Measurements from ENCODE around the gene RGS3.
"Not testable (repeated sequence)": the region's sequence is repeated elsewhere in the genome, so short reads cannot be mapped to it uniquely, and the experiment has no call there.

The RGS3 gene

DNA sequence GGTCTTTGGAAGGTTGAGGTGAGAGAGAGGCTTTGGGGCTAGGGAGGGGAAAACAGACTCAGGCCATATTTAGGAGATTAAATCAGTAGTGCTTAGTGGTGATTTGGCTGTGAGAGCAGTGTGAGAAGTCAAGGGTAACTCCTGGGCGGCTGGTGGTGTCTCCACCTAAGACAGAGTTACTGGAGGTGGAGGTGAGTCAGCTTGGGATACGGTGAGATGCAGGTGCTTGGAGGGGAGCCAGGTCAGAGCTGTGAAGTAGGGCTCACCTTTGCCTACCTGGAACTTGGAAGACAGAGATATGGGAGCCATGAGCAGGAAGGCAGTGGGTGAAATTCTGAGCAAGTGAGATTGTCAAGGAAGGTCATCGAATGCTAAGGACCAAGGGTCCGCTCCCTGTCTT, 24.5 kb downstream of the RGS3 start:
- no peak overlapping the region for H3K4me3 ChIP-seq (ENCODE audit: low read length)
- TF ChIP-seq, protein P1, sequence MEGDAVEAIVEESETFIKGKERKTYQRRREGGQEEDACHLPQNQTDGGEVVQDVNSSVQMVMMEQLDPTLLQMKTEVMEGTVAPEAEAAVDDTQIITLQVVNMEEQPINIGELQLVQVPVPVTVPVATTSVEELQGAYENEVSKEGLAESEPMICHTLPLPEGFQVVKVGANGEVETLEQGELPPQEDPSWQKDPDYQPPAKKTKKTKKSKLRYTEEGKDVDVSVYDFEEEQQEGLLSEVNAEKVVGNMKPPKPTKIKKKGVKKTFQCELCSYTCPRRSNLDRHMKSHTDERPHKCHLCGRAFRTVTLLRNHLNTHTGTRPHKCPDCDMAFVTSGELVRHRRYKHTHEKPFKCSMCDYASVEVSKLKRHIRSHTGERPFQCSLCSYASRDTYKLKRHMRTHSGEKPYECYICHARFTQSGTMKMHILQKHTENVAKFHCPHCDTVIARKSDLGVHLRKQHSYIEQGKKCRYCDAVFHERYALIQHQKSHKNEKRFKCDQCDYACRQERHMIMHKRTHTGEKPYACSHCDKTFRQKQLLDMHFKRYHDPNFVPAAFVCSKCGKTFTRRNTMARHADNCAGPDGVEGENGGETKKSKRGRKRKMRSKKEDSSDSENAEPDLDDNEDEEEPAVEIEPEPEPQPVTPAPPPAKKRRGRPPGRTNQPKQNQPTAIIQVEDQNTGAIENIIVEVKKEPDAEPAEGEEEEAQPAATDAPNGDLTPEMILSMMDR (conservative IDR thresholded peaks at IDR 0.05; ENCODE audit: low read length), result no peak
- no peak for DNase-seq (ENCODE audit: low read depth)

DNA sequence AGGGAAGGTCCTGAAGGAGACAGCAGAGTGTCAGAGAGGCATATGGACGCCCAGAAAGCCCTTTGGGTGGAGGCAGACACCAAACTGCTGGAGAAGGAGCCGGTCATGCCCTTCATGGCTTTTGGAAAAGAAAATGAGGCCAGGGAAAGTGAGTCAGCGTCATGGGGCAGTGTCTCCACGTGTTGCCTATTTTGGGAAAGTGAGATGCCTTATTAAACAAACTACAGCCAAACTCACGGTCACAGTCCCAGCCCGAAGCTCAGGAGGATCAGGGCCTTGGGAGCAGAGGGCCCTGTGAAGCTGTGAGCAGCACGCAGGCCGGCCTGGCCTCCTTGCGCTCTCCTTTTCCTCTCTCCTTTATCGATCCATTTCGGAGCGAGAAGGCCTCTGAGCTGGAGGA, 25.0 kb downstream of the RGS3 start:
- TF ChIP-seq, protein P1 (conservative IDR thresholded peaks at IDR 0.05; ENCODE audit: low read length), result no peak
- peak; percentile 25 for DNase-seq (ENCODE audit: low read depth)

DNA sequence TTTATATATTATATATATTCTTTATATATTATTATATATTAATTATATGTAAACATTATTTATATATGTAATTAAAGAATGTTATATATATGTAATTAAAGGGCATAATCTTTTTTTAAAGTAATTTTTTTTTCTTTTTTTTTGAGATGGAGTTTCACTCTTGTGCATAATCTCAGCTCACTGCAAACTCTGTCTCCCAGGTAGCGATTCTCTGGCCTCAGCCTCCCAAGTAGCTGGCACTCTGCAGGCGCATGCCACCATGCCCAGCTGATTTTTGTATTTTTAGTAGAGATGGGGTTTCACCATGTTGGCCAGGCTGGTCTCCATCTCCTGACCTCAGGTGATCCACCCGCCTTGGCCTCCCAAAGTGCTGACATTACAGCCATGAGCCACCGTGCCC, 27.6 kb downstream of the RGS3 start:
- not testable (repeated sequence) for DNase-seq (ENCODE audit: low read depth); H3K4me3 ChIP-seq (ENCODE audit: low read length)

More for the DNA sequence above, 25.0 kb downstream of the RGS3 start:
- H3K4me3 ChIP-seq (ENCODE audit: low read length), result no peak overlapping the region

DNA sequence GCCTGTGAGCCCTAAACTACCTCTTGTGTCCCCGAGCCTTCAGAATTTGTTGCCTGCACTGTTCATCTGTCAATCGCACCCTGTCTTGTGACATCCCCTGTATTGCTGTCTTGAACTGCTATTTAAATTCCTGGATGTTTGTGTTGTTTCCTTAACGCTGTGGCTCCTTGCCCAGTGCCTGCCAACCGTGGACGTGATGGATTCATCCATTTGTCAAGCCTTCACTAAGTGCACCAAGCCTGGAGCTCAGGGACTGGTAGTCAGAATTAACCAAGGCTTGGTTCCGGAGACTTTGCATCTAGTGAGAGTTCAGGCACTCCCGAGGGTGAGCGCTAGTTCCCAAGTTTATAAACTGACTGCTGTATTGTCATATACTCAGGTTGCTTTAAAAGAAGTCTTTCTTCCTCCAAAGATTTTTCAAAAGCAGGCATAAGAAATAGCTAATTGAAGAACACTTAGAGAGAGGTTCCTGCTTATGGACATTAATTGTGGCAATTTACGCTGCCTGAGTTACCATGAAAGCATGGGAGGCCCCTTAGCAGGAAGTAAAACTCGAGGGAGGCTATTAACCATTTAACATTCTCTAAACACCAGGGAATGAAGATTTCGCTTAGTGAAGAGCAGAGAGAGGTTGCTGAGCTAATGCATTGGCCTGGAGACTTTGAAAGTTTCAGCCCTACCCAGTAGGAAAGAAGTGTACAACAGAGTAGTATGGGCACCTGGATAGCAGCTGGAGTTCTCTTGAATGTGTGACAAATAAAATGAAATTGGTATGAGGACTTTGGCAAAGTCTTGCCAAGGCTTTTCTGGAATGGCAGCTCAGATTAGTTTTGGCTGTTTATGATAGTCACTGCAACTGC, 29.0 kb downstream of the RGS3 start:
- peak; percentile 36 for DNase-seq (ENCODE audit: low read depth)
- TF ChIP-seq, protein P1 (conservative IDR thresholded peaks at IDR 0.05; ENCODE audit: low read length), result no peak
- H3K4me3 ChIP-seq (ENCODE audit: low read length), result no peak overlapping the region

DNA sequence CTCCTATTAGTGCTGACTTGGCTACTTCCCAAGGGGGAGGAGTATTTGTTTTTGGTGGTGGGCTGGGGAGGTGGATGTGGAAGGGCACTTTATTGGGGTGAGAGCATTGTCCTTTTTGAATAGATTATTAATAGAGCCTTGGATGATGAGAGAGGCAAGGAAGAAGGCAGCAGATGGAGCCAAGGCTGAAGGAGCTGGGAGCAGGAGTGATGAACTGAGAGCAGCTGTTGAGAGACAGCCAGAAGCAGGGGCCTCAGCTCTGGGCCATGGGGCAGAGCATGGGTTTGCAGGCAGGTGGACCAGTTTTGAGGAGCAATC, 29.6 kb downstream of the RGS3 start:
- no peak overlapping the region for H3K4me3 ChIP-seq (ENCODE audit: low read length)
- no peak for DNase-seq (ENCODE audit: low read depth)
- TF ChIP-seq, protein P1 (conservative IDR thresholded peaks at IDR 0.05; ENCODE audit: low read length), result no peak

DNA sequence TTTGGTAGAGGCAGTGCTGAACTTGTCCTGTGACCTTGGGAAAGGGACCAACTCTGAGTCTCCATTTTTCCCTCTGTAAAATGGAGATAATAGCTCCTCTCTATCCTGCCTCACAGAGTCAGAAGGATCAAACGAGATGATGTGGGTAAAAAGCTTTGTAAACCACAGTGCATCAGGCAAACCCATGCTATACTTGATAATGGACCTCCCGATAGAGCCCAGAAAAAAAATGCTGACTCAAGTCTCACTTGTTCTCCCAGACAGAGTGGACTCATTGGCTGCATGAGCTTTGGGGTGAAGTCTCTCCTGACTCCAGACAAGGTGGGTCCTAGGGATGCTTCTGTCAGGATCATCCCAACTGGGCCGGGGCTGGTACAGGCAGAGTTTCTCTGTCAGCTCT, 32.0 kb downstream of the RGS3 start:
- TF ChIP-seq, protein P1 (conservative IDR thresholded peaks at IDR 0.05; ENCODE audit: low read length), result no peak
- H3K4me3 ChIP-seq (ENCODE audit: low read length), result no peak overlapping the region
- DNase-seq (ENCODE audit: low read depth), result no peak

DNA sequence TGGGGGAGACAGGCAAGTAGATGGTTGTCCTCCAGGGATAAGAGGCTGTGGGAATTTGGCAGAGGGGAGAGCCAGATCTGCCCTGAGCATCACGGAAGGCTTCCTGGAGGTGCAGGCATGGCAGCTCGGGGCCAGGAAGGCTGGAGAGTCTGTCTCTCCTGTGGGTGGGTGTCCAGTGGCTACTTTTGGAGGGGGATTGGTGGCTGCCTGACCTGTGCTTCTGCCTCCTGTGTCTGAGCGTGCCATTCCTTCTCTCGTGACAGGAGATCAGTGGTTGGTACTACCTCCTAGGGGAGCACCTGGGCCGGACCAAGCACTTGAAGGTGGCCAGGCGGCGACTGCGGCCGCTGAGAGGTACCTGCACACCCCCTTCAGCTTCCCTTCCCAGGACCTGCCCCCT, 33.5 kb downstream of the RGS3 start:
- TF ChIP-seq, protein P1 (conservative IDR thresholded peaks at IDR 0.05; ENCODE audit: low read length), result no peak

More for the DNA sequence above, 33.5 kb downstream of the RGS3 start:
- H3K4me3 ChIP-seq (ENCODE audit: low read length), result no peak overlapping the region
- DNase-seq (ENCODE audit: low read depth), result no peak
